ENCODE data around the gene PTPRM. TPM values are rescaled to one million over a fixed set of nuclear protein-coding genes. Genes with fewer than 3 reads are reported as not detected.

The PTPRM gene
- total and polyA plus RNA-seq, 2 experiments from 2014 or later = 1.6 to 5.3 TPM

GRCh38 chr18:8400193-8400752 is 833.2 kb downstream of the PTPRM start (continued):
- TF ChIP-seq POLR2AphosphoS5 (IDR thresholded peaks at IDR 0.05; ENCODE audit: low read depth) (no peak), STAT1 (IDR thresholded peaks at IDR 0.05; ENCODE audit: unreplicated experiment) (no peak), REST (IDR thresholded peaks at IDR 0.05; ENCODE audit: unreplicated experiment) (no peak), CREB1 (CRISPR knock-in tag; IDR thresholded peaks at IDR 0.05; ENCODE audit: low read depth) (no peak), ETS1 (IDR thresholded peaks at IDR 0.05) (no peak)

GRCh38 chr18:8400825-8401224 is 833.7 kb downstream of the PTPRM start:
- H3K9me3 Mint-ChIP-seq = no peaks in the 10 kb centered on the region
- H3K27me3 ChIP-seq (ENCODE audit: insufficient read depth) = no peaks in the 10 kb centered on the region
- H3K27ac ChIP-seq (ENCODE audit: low read depth) = no peak overlapping the region
- H4K20me1 ChIP-seq (replicated peaks; ENCODE audit: insufficient read depth) = no peaks in the 10 kb centered on the region
- H3K4me1 Mint-ChIP-seq = peaks cover 20% of the 10 kb centered on the region
- no peak overlapping the region for H3K4me3 ChIP-seq
- DNase-seq (ENCODE audit: low spot score) (no peak), ATAC-seq (no peak)
- no peaks in the 10 kb centered on the region for H3K9me2 ChIP-seq (ENCODE audit: insufficient read depth)
- H3K4me1 ChIP-seq (ENCODE audit: insufficient read depth) = peaks cover 8% of the 10 kb centered on the region; the same call in 1 of the 2 replicates
- H3K4me2 ChIP-seq = no peak overlapping the region
- no peaks in the 10 kb centered on the region for H3F3A ChIP-seq (replicated peaks; ENCODE audit: low read depth)
- no peak overlapping the region for H3K27ac Mint-ChIP-seq
- H3K36me3 Mint-ChIP-seq (ENCODE audit: low read depth) = no peaks in the 10 kb centered on the region
- H3K27me3 Mint-ChIP-seq (ENCODE audit: insufficient read depth, low read depth, poor library complexity) = peaks cover 13% of the 10 kb centered on the region
- no peaks in the 10 kb centered on the region for H3K36me3 ChIP-seq (ENCODE audit: insufficient read depth)
- H2AFZ ChIP-seq = no peak overlapping the region
- no peak overlapping the region for H3K4me3 Mint-ChIP-seq
- no peaks in the 10 kb centered on the region for H3K79me2 ChIP-seq (replicated peaks; ENCODE audit: insufficient read depth)
- no peak for TF ChIP-seq ETS1 (IDR thresholded peaks at IDR 0.05)
- TF ChIP-seq EZH2 (IDR thresholded peaks at IDR 0.05; ENCODE audit: low read depth, unreplicated experiment) = no peak
- no peak for TF ChIP-seq REST (IDR thresholded peaks at IDR 0.05; ENCODE audit: unreplicated experiment)
- TF ChIP-seq POLR2AphosphoS5 (IDR thresholded peaks at IDR 0.05; ENCODE audit: low read depth) = no peak
- TF ChIP-seq CTCF (conservative IDR thresholded peaks at IDR 0.05; ENCODE audit: low read depth in 2 of 2) = no peak
- TF ChIP-seq JUNB (IDR thresholded peaks at IDR 0.05; ENCODE audit: unreplicated experiment) = no peak
- no peak for TF ChIP-seq ZNF114 (CRISPR knock-in tag; IDR thresholded peaks at IDR 0.05)
- no peak for TF ChIP-seq CREB1 (CRISPR knock-in tag; IDR thresholded peaks at IDR 0.05; ENCODE audit: low read depth)
- no peak for TF ChIP-seq STAT1 (IDR thresholded peaks at IDR 0.05; ENCODE audit: unreplicated experiment)
- TF ChIP-seq EZH2phosphoT487 (IDR thresholded peaks at IDR 0.05; ENCODE audit: unreplicated experiment) = no peak
- TF ChIP-seq ZNF331 (CRISPR knock-in tag; IDR thresholded peaks at IDR 0.05; ENCODE audit: low read depth) = no peak
